ENCODE measurements around the gene CHML. TPM values are rescaled to one million over a fixed set of nuclear protein-coding genes. Genes with fewer than 3 reads are reported as not detected.

The CHML gene
- total RNA-seq: 5.8 and 7.6 TPM in 2 replicates

GRCh38 chr1:241640149-241640866, at the start of gene CHML, which contains the start of gene OPN3:
Gene CHML (minus strand): TSS chr1:241640369. CDS start chr1:241635766, 4,603 bp downstream.
Gene OPN3 (minus strand): TSS chr1:241640369. CDS start chr1:241640254, 115 bp downstream.

GRCh38 chr1:241652012-241652411, 11.8 kb upstream of the CHML start, which contains the start of gene WDR64:
Gene WDR64 (plus strand): TSS chr1:241652281. CDS start chr1:241652485, 204 bp downstream.

Other genes with a start within 250 kb of the CHML start
- 119 and 129 TPM in 2 replicates for gene FH, start 120.6 kb downstream of the CHML start, total RNA-seq
- gene KMO, start 108.0 kb downstream of the CHML start, total RNA-seq: not detected in 2 replicates
- gene OPN3, start within 50 bp of the CHML start, total RNA-seq: 20.2 and 23.2 TPM in 2 replicates
- not detected in 2 replicates for gene WDR64, start 11.9 kb upstream of the CHML start, total RNA-seq
- gene EXO1, start 207.8 kb upstream of the CHML start, total RNA-seq: 4.0 and 5.7 TPM in 2 replicates

Measured in myometrial cell (primary cell).